ENCODE results near the gene FYTTD1.

FYTTD1 gene

GRCh38 chr3:197793247-197793646 lies 43.6 kb downstream of the FYTTD1 start:
- DNase-seq, result no peak

GRCh38 chr3:197794115-197794514 lies 44.4 kb downstream of the FYTTD1 start:
- no peak for DNase-seq

- no peak for DNase-seq
Measured at GRCh38 chr3:197795200-197795599, 45.5 kb downstream of the FYTTD1 start.

- DNase-seq, result no peak
Measured at GRCh38 chr3:197796087-197796486, 46.4 kb downstream of the FYTTD1 start.

- no peak for DNase-seq
Measured at GRCh38 chr3:197798863-197799262, 49.2 kb downstream of the FYTTD1 start.

GRCh38 chr3:197800379-197800778 lies 50.7 kb downstream of the FYTTD1 start:
- DNase-seq, result no peak

- no peak for DNase-seq
Measured at GRCh38 chr3:197801891-197802778, 52.5 kb downstream of the FYTTD1 start.

GRCh38 chr3:197802779-197803459 lies 53.2 kb downstream of the FYTTD1 start:
- DNase-seq, result no peak

GRCh38 chr3:197804511-197804910 lies 54.8 kb downstream of the FYTTD1 start:
- no peak for DNase-seq

- peak; percentile 55 for DNase-seq
Measured at GRCh38 chr3:197807969-197808587, 58.4 kb downstream of the FYTTD1 start.

- DNase-seq, result peak; percentile 83
Measured at GRCh38 chr3:197809356-197810020, 59.8 kb downstream of the FYTTD1 start.

- no peak for DNase-seq
Measured at GRCh38 chr3:197810901-197811300, 61.2 kb downstream of the FYTTD1 start.

GRCh38 chr3:197811343-197811742 lies 61.7 kb downstream of the FYTTD1 start:
- DNase-seq, result peak; percentile 81

GRCh38 chr3:197814372-197814771 lies 64.7 kb downstream of the FYTTD1 start:
- DNase-seq, result no peak

GRCh38 chr3:197820550-197821335 lies 71.1 kb downstream of the FYTTD1 start:
- no peak for DNase-seq

GRCh38 chr3:197829397-197830045 lies 79.8 kb downstream of the FYTTD1 start:
- DNase-seq, result no peak

- no peak for DNase-seq
Measured at GRCh38 chr3:197830308-197830966, 80.8 kb downstream of the FYTTD1 start.

GRCh38 chr3:197830967-197831313 lies 81.3 kb downstream of the FYTTD1 start:
- DNase-seq, result no peak

- no peak for DNase-seq
Measured at GRCh38 chr3:197833930-197834715, 84.4 kb downstream of the FYTTD1 start.

- no peak for DNase-seq
Measured at GRCh38 chr3:197835509-197835908, 85.8 kb downstream of the FYTTD1 start.
